Stimulated activated CD8-positive, alpha-beta memory T cell treated with anti-CD3 and anti-CD28 coated beads, Interleukin-15, amount 100 ng/mL, for 48 hours (primary cell): ENCODE results near the gene IL36B.

Experiments used
- DNase-seq, 2 donors: peaks; one replicate each; pipeline ENCODE4 v3.0.0-alpha.2; 2020; ENCODE audit warnings: low read depth in 2 of 2

Gene IL36B

DNA sequence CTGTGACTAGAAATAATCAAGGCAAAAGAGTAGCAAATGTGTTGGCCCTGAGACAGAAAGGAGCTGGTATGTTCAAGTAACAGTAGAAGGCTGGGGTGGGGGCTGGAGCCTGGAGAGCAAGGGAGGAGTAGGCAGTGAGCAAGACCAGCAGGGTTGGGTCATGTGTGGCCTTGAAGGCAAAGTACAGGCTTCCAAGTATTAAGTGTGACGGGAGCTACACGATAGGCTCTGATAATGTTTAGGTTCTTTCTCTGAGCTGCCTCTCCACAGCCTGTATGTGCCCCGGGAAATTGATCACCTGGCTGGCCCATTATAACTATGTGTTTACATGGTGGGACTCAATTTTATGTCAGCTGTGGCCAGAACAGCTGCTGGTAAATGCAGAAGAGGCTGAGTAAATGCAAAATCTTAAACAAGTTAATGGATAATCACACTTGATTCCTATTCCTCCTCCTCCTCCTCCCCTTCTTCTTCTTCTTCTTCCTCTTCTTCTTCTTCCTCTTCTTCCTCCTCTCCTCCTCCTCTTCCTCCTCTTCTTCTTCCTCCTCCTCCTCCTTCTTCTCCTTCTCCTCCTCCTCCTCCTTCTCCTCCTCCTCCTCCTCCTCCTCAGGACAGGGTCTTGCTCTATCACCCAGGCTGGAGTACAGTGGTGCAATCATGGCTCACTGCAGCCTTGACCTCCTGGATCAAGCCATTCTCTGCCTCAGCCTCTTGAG lies 24.4 kb upstream of the IL36B start:
- DNase-seq = no peak

DNA sequence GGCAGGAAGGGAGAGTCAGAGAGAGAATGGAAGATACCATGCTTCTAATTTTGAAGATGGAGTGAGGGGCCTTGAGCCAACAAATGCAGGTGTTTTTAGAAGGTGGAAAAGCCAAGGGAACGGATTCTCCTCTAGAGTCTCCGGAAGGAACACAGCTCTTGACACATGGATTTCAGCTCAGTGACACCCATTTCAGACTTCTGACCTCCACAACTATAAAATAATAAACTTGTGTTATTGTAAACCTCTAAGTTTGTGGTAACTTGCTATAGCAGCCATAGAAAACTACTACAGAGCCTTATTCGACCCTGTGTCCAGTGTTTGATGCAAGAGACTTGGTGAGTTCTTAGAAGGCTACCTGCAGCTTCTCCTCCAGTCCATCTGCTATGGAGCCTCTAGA lies 22.9 kb upstream of the IL36B start:
- DNase-seq = no peak

DNA sequence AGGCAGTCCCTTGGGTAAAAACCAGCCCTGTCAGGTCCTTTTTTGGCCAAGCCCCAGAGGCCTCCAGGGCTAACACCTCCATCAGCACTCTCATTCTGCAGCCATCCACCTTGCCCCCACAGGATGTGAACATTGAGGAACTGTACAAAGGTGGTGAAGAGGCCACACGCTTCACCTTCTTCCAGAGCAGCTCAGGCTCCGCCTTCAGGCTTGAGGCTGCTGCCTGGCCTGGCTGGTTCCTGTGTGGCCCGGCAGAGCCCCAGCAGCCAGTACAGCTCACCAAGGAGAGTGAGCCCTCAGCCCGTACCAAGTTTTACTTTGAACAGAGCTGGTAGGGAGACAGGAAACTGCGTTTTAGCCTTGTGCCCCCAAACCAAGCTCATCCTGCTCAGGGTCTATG lies 22.4 kb upstream of the IL36B start:
- DNase-seq = no peak

DNA sequence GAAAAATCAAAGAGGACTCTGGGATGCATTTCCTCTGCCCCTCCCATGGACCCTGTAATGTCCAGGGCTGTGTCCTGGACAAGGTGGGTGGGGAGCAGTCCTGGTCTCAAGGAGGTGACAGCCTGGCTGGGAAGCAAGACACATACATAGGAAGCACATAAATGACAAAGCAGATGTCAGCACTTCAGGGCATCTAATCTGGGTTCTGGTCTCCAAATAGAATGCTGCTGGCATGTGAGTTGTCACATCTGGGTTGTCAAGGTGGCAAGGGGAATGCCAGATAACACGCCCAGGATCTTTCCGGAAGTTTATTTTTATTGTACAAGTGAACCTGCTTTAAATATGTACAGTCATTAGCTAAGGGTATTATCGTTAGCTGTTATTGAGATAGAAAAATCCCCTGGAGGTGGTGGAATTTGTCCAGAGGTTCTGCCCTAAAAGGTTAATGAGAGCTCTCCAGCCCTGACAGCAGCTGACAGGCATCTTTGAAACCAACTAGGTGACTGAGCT lies 20.7 kb upstream of the IL36B start:
- DNase-seq = no peak

DNA sequence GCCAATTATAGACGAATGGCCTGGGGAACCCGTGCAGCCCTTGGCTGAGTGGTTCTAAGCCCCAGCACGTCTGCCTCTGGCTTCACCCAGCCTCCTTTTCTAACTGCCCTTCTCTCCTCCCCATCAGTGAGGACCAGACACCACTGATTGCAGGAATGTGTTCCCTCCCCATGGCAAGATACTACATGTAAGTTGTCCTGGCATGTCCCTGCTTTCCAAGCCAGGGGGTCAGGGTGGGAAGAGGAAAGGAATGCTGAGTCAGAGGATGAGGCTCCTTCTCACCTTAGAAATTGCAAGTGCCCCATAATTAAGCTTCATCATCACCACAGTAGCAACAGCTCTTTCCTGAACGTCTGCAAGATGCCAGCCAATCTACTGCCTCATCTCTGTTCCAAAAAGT lies 19.9 kb upstream of the IL36B start:
- DNase-seq = no peak

DNA sequence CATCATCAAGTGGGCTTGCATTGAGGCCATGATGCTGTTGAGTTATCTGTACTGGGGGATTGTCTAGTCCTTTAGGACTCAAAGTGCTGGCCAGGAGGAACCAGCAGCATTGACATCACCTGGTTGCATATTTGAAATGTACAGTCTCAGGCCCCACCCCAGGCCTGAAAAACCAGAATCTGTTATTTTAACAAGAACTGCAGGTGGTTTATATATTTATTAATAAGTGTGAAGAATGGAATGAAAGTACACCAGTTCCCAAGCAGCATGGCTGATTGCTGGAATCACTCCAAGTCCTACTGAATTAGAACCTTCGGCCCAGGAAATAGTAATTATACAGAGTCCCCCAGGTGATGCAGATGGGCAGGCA lies 17.9 kb upstream of the IL36B start:
- DNase-seq = no peak

DNA sequence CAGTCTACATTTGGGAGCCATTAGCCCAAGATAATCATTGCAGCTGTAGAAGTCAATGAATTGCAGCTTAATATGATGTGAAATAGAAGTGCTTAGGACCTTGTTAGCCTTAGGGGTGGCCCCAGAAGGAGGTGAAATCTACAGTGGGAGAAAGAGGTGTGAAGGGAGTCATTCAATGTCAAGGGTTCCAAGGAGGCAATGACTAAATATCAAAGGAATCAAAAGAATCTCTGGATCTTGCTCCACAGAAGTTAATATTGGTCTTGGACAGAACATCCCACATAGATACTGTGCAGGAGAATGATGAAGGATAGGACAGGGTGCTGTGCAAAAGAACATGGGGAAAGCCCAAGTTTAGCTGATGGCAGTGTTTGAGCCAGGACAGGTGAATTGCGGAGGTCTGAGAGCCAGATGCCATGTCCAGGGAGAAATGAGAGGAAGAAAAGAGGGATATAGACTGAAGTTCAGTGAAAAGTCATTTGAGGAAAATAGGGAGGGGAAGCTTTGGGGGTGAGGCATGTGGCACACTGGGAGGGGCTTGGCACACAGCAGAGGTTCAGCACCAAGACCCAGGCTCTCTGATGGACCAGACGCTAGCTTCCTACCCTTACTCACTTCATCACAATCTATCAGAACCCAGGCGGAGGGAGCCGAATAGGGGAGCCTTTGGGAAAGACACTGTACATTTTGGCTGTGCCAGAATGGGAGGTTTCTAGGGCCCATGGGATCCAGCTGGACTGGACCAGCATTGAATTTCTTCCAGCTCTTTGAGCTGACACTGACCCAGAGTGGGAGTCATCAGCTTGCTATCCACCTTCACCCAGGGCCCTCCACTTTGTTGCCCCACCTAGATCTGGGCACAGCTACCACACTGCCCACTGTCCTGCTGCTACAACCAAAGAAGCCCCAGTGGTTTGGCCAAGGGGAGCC lies 17.3 kb upstream of the IL36B start:
- DNase-seq = no peak

DNA sequence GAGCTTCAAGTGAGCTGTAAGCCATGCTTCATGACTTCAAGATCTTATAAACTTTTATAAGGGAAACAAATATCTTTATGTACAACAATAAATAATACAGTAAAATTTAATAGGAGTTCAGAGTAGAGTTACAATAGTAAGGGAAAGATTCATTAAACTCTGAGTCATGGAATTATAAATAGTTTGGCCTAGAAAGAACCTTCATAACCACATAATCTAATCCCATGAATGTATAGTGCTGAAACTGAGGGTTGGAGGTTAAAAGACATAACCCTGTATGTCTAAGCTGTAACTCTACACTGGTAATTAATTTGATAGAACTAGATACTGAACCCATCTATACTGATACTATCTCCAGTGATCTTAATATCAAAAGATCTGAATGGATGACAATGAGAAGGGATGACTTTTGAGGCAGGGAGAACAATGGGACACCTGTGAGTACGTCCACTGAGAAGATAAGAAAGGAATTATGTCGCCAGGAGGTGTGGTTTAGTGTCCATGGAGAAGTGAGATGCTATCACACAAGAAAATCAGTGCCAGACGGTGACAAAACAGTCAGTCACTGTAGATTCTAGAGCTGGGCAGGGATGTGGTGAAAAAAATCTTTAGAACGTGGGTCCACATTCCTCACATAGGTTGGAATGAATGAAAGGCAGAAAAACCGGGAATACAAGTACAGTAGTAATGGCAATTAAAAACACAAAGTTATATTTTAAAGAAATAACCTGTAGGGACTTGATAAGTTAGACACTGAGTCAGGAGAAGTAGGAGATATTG lies 16.2 kb upstream of the IL36B start:
- no peak for DNase-seq

DNA sequence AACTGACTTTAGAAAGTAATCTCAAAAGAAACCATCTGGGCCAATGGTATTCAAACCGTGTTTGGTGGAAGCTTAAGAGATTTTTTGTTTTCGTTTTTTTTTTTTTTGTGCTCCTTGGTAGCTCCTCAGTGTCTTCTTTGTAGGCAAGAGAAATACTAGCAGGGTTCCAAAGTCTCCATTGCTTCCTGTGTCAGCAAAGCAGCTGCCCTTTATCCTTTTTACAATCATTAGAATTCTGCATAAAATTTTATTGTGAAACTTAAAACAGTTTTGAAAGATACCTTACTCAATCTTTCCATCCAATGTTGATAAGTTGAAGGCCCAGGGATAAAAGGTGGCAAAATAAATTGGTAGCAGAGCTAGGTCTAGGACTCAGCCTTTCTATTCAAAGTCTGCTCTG lies 15.6 kb upstream of the IL36B start:
- DNase-seq = no peak

DNA sequence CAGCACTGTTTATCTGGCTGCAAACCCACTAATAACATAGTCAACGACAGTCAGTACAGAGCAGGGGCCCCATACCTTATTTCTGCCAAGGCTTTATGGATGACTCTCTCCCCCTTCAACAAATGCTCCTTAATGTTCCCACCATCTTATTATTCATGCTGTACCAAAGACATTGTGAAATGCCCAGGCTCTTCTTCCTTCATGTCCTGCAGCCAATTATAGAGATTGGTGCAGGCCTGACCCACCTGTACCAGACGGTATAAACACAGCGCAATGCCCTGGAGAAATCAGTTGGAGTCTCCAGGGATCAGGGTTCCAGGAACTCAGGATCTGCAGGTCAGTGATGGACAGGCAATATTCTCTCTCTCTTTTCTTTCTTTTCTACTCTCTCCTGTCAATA lies 15.0 kb upstream of the IL36B start, which contains the start of gene IL1F10:
TSS of gene IL1F10 (plus strand) at position 290 of the 400 bp plus-strand sequence. CDS start 4,769 bp downstream, outside the sequence.
- no peak for DNase-seq

DNA sequence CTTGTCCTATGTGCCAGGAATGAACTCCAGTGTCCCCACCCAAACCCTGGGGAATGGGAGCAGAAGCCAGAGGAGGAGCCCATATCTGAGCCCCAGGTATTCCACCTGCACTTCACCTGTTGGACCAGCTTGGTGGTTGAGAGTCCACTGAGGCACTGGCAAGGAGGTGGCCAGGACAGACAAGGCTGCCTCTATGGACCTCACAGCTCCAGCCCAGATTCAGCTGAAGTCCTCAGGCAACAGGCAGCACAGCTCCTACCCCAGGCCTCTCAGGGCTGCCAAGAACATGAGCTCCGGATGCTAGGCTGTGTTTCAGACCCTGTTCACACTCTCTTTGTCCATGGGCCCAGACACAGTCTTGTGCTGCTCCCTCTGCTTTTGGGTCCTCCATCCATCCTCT lies 12.2 kb upstream of the IL36B start:
- DNase-seq = no peak

DNA sequence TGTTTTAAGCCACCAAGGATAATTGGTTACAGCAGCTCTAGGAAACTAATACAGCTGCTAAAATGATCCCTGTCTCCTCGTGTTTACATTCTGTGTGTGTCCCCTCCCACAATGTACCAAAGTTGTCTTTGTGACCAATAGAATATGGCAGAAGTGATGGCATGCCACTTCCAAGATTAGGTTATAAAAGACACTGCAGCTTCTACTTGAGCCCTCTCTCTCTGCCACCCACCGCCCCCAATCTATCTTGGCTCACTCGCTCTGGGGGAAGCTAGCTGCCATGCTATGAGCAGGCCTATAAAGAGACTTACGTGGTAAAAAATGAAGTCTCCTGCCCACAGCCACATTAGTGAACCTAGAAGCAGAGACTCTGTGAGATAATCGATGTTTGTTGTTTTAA lies 11.6 kb upstream of the IL36B start:
- no peak for DNase-seq

DNA sequence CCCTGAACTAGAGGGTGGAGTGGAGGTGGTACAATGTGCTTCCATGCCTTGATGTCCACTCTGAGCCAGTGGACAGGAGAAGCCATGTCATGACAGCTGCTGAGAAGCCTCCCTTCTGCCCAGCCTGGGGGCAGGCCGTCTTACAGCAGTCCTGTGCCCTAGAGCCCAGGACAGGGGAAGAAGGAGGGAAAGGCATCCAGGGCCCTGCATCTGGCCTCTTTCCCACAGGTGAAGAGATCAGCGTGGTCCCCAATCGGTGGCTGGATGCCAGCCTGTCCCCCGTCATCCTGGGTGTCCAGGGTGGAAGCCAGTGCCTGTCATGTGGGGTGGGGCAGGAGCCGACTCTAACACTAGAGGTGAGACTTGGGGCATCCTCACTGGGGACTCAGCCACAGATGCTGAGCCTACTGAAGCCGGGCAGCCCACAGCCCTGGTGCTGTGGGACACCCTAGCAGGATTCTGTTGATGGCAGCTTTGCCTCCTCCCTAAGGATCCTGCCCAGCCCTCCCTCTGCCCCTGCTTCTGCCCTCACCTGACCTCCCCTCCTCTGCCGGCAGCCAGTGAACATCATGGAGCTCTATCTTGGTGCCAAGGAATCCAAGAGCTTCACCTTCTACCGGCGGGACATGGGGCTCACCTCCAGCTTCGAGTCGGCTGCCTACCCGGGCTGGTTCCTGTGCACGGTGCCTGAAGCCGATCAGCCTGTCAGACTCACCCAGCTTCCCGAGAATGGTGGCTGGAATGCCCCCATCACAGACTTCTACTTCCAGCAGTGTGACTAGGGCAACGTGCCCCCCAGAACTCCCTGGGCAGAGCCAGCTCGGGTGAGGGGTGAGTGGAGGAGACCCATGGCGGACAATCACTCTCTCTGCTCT lies 9.5 kb upstream of the IL36B start:
- DNase-seq = no peak

DNA sequence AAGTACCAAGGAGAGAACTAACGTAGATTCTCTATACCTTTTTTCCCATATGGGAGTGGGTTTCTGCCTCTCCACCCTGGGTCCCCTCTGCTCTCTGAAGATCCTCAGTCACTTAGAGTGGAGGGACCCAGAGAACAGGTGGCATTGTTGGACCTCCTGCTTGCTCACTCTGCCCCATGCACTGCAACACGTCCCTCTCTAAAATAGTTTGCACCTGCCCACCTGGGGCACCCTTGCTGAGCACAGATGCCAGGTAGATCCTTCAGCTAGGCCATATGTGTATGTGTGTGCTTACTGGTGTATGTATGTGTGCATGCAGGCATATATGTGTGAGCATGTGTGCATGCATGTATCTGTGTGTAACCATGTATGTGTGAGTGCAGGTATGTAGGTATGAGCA lies 8.6 kb upstream of the IL36B start:
- no peak for DNase-seq

DNA sequence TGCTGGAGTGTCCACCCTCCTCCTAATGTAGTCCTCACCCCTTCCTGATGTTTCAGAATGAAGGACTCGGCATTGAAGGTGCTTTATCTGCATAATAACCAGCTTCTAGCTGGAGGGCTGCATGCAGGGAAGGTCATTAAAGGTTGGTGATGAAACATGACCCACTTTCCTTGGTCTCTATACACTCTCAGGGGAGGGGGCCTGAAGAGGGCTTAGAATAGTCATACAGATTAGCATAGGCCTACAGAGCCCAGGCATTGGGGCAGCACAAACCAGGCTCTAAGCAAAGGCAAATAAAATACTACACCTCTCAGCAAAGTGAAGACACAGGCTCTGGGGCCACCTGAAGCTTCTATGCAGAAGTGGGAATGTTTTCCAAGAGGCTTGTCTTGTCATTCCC lies 8.1 kb upstream of the IL36B start:
- DNase-seq = no peak

DNA sequence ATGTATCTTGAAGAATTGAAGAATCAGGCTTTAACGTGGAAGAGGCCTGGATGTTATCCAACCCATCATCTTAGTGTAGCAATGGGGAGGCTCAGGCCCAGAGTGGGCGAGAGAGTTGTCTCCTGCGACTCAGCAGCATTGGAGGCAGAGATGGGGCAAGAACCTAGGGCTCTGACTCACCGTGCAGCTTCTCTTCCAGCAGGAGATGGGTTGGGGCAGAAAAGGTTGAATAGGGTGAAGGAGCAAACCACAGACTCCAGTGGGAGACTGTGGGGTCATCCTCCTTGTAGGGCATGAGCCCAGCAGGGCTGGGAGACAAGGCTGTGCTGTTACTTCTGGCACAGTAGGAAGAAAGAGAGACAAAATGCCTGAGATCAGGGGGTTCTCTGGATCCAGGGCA lies 7.7 kb upstream of the IL36B start:
- DNase-seq = no peak

DNA sequence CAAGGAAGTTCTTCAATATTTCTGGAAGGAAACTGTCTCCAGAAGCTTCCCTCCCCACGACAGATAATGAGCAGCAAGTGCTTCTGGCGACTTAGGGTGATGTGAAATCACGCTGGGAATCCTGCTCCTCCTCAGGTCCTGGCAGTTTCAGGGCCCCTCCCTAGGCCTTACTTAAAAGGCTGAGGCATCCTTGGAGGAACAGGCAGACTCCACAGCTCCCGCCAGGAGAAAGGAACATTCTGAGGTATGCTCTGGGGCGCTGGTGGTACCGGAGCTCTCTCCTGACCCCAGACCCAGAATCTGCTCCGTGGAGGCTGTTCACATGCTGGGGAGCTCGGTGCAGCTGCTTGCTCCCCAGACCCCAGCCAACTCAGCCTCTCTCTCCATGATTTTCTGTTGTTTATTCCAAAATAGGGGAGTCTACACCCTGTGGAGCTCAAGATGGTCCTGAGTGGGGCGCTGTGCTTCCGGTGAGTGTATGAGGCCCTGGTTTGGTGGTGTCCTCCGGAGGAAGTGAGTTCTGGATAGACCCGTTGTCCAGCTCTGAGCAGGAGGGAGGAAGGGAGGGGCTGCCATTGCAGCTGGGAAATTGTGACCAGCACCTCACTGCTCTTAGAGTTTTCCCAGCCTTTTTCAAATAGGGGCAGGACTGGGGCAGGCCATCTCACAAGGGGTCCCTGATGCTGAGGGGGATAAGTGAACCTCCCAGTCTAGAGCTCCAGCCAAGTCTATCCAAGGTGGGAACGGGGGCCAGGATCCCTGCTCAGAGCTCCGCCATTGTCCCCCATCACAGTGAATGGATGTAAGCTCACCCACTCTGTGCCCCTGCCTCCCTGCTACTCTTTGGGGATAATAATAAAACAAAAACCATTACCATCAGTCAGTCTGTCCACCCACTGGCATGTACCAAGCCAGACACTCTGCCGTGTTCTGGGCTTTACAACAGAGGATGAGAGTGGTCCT lies 6.6 kb upstream of the IL36B start, which contains the start of gene IL36RN:
TSS of gene IL36RN (plus strand) at position 201 of the 963 bp plus-strand sequence. CDS start at position 442, 241 bp downstream.
- no peak for DNase-seq

DNA sequence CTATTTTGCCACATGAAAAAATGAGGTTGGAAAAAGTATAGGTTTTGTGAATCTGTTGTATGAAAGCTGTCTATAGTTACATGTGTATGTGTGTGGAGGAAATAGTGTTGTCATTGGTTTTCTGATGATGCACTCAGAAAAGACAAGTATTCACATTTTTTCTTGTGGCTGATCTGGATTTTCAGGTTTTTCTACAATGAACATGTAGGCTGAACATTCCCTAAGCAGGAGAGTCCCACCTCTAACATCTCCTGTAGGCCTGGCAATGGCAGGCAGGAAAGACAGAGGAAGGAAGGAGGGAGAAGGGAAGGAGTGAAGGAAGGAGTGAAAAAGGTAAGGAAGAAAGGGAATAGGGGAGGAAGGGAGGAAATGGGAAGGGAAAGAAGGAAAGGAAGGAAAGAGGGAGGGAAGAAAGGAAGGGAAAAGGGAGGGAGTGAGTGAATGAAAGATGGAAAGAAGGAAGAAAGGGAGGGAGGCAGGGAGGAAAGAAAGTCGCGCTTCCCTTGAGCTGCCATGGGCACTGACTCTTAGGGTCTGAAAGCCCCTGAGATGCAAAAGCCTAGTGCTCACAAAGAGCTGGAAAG lies 5.8 kb upstream of the IL36B start:
- no peak for DNase-seq

DNA sequence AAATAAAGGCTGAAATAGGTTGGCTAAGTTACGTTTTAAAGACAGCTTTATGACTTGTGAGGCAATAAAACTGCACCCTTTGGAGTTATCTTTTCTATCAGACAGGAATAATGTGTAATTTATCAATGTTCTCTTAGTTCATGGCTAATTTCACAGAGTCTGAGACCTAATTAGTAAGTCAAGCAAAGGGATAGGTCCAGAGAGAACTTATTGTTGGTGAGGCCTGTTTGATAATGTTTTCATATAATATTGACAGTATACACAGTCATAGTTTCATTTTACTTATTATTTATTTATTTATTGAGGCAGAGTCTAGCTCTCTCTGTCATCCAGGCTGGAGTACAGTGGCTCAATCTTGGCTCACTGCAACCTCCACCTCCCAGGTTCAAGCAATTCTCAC lies 4.5 kb upstream of the IL36B start:
- DNase-seq = no peak
